ENCODE measurements around the gene EMP2.

EMP2 gene

DNA sequence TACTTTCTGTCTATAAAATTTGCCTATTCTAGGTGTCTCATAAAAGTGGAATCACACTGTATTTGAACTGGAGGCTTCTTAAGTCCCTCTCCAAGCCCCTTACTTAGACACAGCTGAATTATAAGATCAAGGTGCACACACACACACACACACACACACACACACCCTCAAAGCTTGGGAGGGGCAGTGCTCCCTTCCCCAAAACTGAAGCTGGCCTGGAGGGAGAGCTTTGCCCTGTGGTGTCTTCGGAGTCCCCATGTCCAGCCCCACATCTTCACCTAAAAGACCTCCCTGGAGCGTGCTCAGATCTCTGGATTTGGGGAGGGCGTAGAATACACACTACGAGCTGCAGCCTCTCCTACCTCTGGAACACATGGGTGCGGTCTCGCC is 828 bp downstream of the EMP2 start:
- TF ChIP-seq, protein P1, sequence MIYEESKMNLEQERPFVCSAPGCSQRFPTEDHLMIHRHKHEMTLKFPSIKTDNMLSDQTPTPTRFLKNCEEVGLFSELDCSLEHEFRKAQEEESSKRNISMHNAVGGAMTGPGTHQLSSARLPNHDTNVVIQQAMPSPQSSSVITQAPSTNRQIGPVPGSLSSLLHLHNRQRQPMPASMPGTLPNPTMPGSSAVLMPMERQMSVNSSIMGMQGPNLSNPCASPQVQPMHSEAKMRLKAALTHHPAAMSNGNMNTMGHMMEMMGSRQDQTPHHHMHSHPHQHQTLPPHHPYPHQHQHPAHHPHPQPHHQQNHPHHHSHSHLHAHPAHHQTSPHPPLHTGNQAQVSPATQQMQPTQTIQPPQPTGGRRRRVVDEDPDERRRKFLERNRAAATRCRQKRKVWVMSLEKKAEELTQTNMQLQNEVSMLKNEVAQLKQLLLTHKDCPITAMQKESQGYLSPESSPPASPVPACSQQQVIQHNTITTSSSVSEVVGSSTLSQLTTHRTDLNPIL (CRISPR knock-in tag; IDR thresholded peaks at IDR 0.05; ENCODE audit: low read depth), result no peak
- TF ChIP-seq CSDC2 (CRISPR knock-in tag; IDR thresholded peaks at IDR 0.05), result no peak
- TF ChIP-seq ZC3H10 (CRISPR knock-in tag; IDR thresholded peaks at IDR 0.05), result no peak
- no peak for TF ChIP-seq ESRRG (CRISPR knock-in tag; IDR thresholded peaks at IDR 0.05)
- TF ChIP-seq, protein P2, sequence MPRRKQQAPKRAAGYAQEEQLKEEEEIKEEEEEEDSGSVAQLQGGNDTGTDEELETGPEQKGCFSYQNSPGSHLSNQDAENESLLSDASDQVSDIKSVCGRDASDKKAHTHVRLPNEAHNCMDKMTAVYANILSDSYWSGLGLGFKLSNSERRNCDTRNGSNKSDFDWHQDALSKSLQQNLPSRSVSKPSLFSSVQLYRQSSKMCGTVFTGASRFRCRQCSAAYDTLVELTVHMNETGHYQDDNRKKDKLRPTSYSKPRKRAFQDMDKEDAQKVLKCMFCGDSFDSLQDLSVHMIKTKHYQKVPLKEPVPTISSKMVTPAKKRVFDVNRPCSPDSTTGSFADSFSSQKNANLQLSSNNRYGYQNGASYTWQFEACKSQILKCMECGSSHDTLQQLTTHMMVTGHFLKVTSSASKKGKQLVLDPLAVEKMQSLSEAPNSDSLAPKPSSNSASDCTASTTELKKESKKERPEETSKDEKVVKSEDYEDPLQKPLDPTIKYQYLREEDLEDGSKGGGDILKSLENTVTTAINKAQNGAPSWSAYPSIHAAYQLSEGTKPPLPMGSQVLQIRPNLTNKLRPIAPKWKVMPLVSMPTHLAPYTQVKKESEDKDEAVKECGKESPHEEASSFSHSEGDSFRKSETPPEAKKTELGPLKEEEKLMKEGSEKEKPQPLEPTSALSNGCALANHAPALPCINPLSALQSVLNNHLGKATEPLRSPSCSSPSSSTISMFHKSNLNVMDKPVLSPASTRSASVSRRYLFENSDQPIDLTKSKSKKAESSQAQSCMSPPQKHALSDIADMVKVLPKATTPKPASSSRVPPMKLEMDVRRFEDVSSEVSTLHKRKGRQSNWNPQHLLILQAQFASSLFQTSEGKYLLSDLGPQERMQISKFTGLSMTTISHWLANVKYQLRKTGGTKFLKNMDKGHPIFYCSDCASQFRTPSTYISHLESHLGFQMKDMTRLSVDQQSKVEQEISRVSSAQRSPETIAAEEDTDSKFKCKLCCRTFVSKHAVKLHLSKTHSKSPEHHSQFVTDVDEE (CRISPR knock-in tag; IDR thresholded peaks at IDR 0.05), result no peak
- TF ChIP-seq, protein P3, sequence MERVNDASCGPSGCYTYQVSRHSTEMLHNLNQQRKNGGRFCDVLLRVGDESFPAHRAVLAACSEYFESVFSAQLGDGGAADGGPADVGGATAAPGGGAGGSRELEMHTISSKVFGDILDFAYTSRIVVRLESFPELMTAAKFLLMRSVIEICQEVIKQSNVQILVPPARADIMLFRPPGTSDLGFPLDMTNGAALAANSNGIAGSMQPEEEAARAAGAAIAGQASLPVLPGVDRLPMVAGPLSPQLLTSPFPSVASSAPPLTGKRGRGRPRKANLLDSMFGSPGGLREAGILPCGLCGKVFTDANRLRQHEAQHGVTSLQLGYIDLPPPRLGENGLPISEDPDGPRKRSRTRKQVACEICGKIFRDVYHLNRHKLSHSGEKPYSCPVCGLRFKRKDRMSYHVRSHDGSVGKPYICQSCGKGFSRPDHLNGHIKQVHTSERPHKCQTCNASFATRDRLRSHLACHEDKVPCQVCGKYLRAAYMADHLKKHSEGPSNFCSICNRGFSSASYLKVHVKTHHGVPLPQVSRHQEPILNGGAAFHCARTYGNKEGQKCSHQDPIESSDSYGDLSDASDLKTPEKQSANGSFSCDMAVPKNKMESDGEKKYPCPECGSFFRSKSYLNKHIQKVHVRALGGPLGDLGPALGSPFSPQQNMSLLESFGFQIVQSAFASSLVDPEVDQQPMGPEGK (CRISPR knock-in tag; IDR thresholded peaks at IDR 0.05; ENCODE audit: borderline replicate concordance), result no peak
- TF ChIP-seq TCF4 (CRISPR knock-in tag; IDR thresholded peaks at IDR 0.05; ENCODE audit: borderline replicate concordance), result no peak
- no peak for TF ChIP-seq ZFP30 (CRISPR knock-in tag; IDR thresholded peaks at IDR 0.05)
- TF ChIP-seq, protein P4, sequence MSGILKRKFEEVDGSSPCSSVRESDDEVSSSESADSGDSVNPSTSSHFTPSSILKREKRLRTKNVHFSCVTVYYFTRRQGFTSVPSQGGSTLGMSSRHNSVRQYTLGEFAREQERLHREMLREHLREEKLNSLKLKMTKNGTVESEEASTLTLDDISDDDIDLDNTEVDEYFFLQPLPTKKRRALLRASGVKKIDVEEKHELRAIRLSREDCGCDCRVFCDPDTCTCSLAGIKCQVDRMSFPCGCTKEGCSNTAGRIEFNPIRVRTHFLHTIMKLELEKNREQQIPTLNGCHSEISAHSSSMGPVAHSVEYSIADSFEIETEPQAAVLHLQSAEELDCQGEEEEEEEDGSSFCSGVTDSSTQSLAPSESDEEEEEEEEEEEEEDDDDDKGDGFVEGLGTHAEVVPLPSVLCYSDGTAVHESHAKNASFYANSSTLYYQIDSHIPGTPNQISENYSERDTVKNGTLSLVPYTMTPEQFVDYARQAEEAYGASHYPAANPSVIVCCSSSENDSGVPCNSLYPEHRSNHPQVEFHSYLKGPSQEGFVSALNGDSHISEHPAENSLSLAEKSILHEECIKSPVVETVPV (CRISPR knock-in tag; IDR thresholded peaks at IDR 0.05), result no peak
- TF ChIP-seq RARB (CRISPR knock-in tag; IDR thresholded peaks at IDR 0.05), result no peak
- TF ChIP-seq ZNF8 (CRISPR knock-in tag; IDR thresholded peaks at IDR 0.05), result no peak
- no peak for TF ChIP-seq GLIS3 (CRISPR knock-in tag; IDR thresholded peaks at IDR 0.05)
- no peak for TF ChIP-seq ZFP3 (CRISPR knock-in tag; IDR thresholded peaks at IDR 0.05)
- no peak for TF ChIP-seq ISL1 (CRISPR knock-in tag; IDR thresholded peaks at IDR 0.05)
- TF ChIP-seq OSR1 (CRISPR knock-in tag; IDR thresholded peaks at IDR 0.05), result no peak
- TF ChIP-seq PPARA (CRISPR knock-in tag; IDR thresholded peaks at IDR 0.05; ENCODE audit: borderline replicate concordance), result no peak
- TF ChIP-seq ARNTL (CRISPR knock-in tag; IDR thresholded peaks at IDR 0.05; ENCODE audit: borderline replicate concordance, low read depth), result no peak
- no peak for ATAC-seq

- ATAC-seq, result no peak
- TF ChIP-seq RARB (CRISPR knock-in tag; IDR thresholded peaks at IDR 0.05) (no peak), ARNTL (CRISPR knock-in tag; IDR thresholded peaks at IDR 0.05; ENCODE audit: borderline replicate concordance, low read depth) (no peak), ZFP3 (CRISPR knock-in tag; IDR thresholded peaks at IDR 0.05) (no peak), ZC3H10 (CRISPR knock-in tag; IDR thresholded peaks at IDR 0.05) (no peak), PPARA (CRISPR knock-in tag; IDR thresholded peaks at IDR 0.05; ENCODE audit: borderline replicate concordance) (no peak)
Observed at GRCh38 chr16:10578474-10579316, 1.7 kb downstream of the EMP2 start.

DNA sequence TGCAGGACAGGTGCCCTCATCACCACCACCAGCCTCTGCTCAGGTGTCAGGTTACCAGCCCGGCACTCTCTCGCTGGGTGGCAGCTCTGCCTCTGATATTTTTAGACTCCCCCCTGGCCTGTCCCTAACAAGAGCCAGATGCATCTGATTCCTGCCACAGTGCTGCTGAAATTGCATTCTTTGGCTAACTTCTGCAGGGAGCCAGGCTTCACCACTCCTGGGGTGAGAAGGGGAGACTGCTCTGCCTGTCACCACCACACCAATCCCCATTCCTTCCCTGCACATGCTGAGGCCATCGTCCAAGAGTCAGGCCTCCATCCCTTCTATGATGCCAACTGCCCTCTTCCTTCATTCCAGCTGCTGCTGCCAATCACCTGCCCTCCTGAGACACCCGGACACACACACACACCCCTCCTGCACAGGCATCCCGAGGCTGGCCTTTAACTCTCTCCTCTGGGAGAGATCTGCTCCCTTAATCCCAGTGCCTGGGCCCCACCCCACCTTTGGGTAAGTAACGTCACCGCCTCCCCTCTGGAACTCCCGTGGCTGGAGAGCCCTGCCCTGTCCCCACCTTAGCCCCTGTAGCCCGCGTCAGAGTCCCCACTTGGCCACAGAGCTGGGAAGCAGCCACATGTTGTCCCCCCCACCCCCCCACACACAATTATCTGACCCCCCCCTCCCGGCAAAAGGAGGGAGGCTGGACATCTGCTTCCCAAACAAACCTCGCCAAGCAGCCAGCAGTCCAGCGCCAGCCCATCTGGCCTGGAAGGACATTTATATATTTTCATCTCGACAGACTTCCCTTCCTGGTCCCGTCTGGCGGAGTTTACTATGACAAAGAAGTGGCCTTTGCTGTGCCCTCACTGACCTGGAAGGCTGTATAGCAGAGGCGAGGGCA is 2.8 kb downstream of the EMP2 start:
- TF ChIP-seq ESRRG (CRISPR knock-in tag; IDR thresholded peaks at IDR 0.05) (no peak), TOX (CRISPR knock-in tag; IDR thresholded peaks at IDR 0.05; ENCODE audit: borderline replicate concordance) (no peak)
- peak; percentile 69 for ATAC-seq

All from SK-N-SH treated with all-trans-retinoic acid at 6 μM for 48 hours (cell line).